Measurements from ENCODE around the gene DPP7. TPM values are rescaled to one million over a fixed set of nuclear protein-coding genes. Genes with fewer than 3 reads are reported as not detected.

Gene DPP7
- total RNA-seq, 1 donor from 2014 or later: 86.7 TPM

GRCh38 chr9:137077758-137078693 is 36.5 kb downstream of the DPP7 start:
- no peak for DNase-seq (ENCODE audit: extremely low spot score, unreplicated experiment)
- TF ChIP-seq CTCF (conservative IDR thresholded peaks at IDR 0.05): no peak
- no peaks in the 10 kb centered on the region for H3K9me3 Mint-ChIP-seq
- peak overlapping the region; percentile 74 for H3K4me3 Mint-ChIP-seq
- no peak overlapping the region for H3K27ac Mint-ChIP-seq
- peaks cover 57% of the 10 kb centered on the region for H3K27me3 Mint-ChIP-seq
- no peaks in the 10 kb centered on the region for H3K4me1 Mint-ChIP-seq (ENCODE audit: unreplicated experiment)
- H3K36me3 Mint-ChIP-seq: no peaks in the 10 kb centered on the region

- DNase-seq (ENCODE audit: extremely low spot score, unreplicated experiment): no peak
- Mint-ChIP-seq H3K36me3 (no peaks in the 10 kb centered on the region), H3K9me3 (no peaks in the 10 kb centered on the region), H3K27me3 (peaks cover 57% of the 10 kb centered on the region), H3K4me1 (ENCODE audit: unreplicated experiment) (no peaks in the 10 kb centered on the region), H3K27ac (no peak within 1 kb of the TSS), H3K4me3 (peak within 1 kb of the TSS; percentile 74)
- no peak for TF ChIP-seq CTCF (conservative IDR thresholded peaks at IDR 0.05)
These were observed 37.4 kb downstream of the DPP7 start, which contains the start of gene UAP1L1 for GRCh38 chr9:137077010-137077747. TSS of gene UAP1L1 (plus strand) at chr9:137077517. CDS start at chr9:137077533, 16 bp downstream.

GRCh38 chr9:137076636-137077009 is 37.9 kb downstream of the DPP7 start:
- Mint-ChIP-seq H3K4me3 (peak overlapping the region; percentile 69), H3K27me3 (peaks cover 52% of the 10 kb centered on the region), H3K9me3 (no peaks in the 10 kb centered on the region), H3K36me3 (no peaks in the 10 kb centered on the region), H3K27ac (no peak overlapping the region), H3K4me1 (ENCODE audit: unreplicated experiment) (peaks cover under 1% of the 10 kb centered on the region)
- no peak for TF ChIP-seq CTCF (conservative IDR thresholded peaks at IDR 0.05)
- no peak for DNase-seq (ENCODE audit: extremely low spot score, unreplicated experiment)

- H3K27ac Mint-ChIP-seq: no peak overlapping the region
- no peak for DNase-seq (ENCODE audit: extremely low spot score, unreplicated experiment)
These were observed 39.2 kb downstream of the DPP7 start for GRCh38 chr9:137075275-137075775.

More at GRCh38 chr9:137075275-137075775, 39.2 kb downstream of the DPP7 start:
- no peak for TF ChIP-seq CTCF (conservative IDR thresholded peaks at IDR 0.05)
- Mint-ChIP-seq H3K9me3 (no peaks in the 10 kb centered on the region), H3K36me3 (no peaks in the 10 kb centered on the region), H3K4me1 (ENCODE audit: unreplicated experiment) (peaks cover 8% of the 10 kb centered on the region), H3K27me3 (peaks cover 49% of the 10 kb centered on the region), H3K4me3 (no peak overlapping the region)
